ENCODE measurements around the gene ATP11C.

GRCh38 chrX:139889760-139890159, 43.1 kb downstream of the ATP11C start:
- TF ChIP-seq TCF7L2 (IDR thresholded peaks at IDR 0.05; ENCODE audit: low read depth, low read length) (no peak), POLR2A (conservative IDR thresholded peaks at IDR 0.05) (no peak), SIX5 (IDR thresholded peaks at IDR 0.05; ENCODE audit: borderline replicate concordance in 1 of 2, insufficient read depth in 1 of 2, low read depth in 1 of 2, low read length in 2 of 2) (no peak), MCM7 (IDR thresholded peaks at IDR 0.05) (no peak), EP300 (IDR thresholded peaks at IDR 0.05; ENCODE audit: low read length) (no peak), CREB1 (IDR thresholded peaks at IDR 0.05) (no peak), CREB1 (CRISPR knock-in tag; IDR thresholded peaks at IDR 0.05) (no peak), ZNF586 (CRISPR knock-in tag; conservative IDR thresholded peaks at IDR 0.05) (no peak), ZZZ3 (IDR thresholded peaks at IDR 0.05) (no peak), JUN (IDR thresholded peaks at IDR 0.05; ENCODE audit: borderline replicate concordance, low read depth, low read length) (no peak), JUN (CRISPR knock-in tag; IDR thresholded peaks at IDR 0.05; ENCODE audit: borderline replicate concordance) (no peak)
- TF ChIP-seq, protein P1, sequence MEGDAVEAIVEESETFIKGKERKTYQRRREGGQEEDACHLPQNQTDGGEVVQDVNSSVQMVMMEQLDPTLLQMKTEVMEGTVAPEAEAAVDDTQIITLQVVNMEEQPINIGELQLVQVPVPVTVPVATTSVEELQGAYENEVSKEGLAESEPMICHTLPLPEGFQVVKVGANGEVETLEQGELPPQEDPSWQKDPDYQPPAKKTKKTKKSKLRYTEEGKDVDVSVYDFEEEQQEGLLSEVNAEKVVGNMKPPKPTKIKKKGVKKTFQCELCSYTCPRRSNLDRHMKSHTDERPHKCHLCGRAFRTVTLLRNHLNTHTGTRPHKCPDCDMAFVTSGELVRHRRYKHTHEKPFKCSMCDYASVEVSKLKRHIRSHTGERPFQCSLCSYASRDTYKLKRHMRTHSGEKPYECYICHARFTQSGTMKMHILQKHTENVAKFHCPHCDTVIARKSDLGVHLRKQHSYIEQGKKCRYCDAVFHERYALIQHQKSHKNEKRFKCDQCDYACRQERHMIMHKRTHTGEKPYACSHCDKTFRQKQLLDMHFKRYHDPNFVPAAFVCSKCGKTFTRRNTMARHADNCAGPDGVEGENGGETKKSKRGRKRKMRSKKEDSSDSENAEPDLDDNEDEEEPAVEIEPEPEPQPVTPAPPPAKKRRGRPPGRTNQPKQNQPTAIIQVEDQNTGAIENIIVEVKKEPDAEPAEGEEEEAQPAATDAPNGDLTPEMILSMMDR (IDR thresholded peaks at IDR 0.05 in 2 of 3, conservative IDR thresholded peaks at IDR 0.05 in 1 of 3; ENCODE audit: insufficient read depth in 2 of 3, low read depth in 1 of 3, low read length in 3 of 3), result no peak

Data from K562 (cell line).